Activated naive CD8-positive, alpha-beta T cell treated with anti-CD3 and anti-CD28 coated beads, Interleukin-2, amount 50 U/mL, for 16 hours (primary cell): ENCODE measurements around the gene KLHDC7B.
"Not testable (repeated sequence)": the region's sequence is repeated elsewhere in the genome, so short reads cannot be mapped to it uniquely, and the experiment has no call there.

ENCODE experiments used
- DNase-seq: peaks from one replicate; pipeline ENCODE4 v3.0.0-alpha.2; 2020; ENCODE audit warnings: low read depth, low spot score

The KLHDC7B gene

DNA sequence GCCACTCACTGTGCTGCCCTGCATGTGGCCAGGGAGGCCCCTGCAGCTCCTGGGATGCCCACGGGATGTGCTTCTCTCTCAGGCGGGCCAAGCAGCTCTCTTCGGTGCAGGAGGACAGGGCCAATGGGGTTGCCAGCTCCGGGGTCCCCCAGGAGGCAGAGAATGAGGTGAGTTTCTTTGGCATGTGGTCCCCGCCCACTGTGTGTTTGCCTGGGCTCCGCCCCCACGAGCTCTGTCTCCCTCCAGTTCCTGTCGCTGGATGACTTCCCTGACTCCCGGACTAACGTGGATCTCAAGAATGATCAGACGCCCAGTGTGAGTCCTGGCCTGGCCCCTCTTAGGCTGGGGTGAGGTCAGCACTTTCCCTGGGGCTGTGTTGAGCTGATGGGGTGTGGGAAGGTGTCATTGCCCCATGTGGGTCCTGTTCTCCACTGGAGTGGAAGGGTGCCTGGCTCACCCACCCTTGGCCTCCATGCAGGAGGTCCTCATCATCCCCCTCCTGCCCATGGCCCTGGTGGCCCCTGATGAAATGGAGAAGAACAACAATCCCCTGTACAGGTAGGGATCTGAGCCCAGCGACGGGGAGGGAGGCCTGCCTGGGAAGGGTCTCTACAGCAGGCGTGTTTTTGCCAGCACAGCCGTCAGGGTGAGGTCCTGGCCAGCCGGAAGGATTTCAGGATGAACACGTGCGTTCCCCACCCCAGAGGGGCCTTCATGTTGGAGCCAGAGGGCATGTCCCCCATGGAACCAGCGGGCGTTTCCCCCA is 28.0 kb upstream of the KLHDC7B start:
- no peak for DNase-seq

DNA sequence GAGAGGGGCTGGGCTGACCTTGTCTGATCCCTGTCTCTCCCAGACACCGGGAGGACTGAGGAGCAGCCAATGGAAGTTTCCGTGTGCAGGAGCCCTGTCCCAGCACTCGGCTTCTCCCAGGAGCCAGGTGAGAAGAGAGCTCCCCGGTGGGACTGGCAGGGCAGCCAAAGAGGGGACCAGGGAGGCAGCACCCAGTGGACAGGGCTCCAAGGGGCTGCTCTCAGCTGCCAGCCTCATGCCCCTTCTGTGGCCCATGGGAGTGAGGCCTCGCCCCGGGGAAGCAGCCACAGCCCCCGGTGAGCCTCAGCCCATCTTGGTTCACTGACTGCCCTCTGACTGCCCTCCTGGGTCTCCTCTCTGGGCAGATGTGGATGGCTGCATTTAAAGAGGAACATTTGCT is 27.1 kb upstream of the KLHDC7B start:
- DNase-seq: no peak

DNA sequence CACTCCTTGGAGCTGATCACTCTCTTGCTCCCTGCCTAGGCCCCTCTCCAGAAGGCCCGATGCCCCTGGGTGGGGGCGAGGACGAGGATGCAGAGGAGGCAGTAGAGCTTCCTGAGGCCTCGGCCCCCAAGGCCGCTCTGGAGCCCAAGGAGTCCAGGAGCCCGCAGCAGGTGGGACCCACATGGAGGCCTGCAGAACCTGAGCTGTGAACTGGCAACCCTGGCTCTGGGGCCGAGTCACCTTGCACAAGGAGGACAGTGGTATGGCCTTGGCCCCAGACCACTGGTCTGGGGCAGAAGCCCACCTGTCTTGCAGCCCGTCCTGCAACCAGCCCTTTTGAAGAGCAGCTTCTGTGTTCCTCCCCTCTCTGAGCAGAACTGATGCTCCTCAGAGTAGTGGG is 26.5 kb upstream of the KLHDC7B start:
- no peak for DNase-seq

DNA sequence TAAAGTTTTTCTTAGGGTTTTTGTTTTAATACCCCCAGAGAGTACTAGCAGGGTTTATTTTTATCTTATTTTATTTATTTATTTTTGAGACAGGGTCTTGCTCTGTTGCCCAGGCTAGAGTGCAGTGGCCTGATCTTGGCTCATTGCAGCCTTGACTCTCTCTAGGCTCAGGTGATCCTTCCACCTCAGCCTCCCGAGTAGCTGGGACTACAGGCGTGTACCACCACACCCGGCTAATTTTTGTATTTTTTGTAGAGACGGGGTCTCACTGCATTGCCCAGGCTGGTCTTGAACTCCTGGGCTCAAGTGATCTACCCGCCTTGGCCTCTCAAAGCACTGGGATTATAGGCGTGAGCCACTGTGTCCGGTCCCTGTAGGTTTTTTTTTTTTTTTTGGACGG is 25.5 kb upstream of the KLHDC7B start:
- DNase-seq: not testable (repeated sequence)

DNA sequence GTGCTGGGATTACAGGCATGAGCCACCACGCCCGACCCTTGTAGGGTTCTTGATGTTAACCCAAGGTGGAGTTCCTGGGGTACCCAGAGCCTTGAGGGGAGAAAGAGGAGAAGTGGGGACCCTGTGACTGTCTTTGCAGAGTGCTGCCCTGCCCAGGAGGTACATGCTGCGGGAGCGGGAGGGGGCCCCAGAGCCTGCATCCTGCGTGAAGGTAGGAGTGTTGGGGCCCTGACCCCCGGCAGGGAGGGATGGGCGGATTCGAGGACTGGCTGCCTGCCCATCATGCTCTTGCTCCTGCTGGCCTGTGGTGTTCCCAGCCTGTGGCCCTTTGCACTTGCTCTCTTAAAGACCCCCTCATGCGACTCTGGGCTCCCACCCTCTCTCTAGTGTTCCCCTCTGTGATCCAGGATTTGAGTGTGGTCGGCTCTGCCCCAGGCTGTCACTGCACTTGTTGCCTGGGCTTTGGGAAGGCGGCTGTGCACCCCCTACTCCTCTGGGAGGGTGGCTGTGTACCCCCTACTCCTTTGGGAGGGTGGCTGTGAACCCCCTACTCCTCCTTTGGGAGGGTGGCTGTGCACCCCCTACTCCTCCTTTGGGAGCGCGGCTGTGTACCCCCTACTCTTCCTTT is 24.8 kb upstream of the KLHDC7B start:
- DNase-seq: no peak

DNA sequence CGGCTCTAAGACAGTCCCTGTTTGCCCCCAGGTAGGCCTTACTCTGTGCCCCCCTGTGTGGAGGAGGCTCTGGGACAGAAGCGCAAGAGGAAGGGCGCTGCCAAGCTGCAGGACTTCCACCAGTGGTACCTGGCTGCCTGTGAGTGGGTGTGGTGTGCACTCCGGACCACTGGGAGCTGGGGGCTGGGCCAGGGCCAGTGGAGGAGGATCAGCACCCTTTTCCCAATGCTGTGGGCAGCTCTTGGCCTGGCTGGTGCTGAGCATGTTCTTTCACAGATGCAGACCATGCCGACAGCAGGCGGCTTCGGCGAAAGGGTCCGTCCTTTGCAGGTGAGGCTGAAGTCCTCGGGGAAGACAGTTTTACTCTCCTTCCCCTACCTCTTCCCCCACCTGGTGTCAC is 24.0 kb upstream of the KLHDC7B start:
- no peak for DNase-seq

DNA sequence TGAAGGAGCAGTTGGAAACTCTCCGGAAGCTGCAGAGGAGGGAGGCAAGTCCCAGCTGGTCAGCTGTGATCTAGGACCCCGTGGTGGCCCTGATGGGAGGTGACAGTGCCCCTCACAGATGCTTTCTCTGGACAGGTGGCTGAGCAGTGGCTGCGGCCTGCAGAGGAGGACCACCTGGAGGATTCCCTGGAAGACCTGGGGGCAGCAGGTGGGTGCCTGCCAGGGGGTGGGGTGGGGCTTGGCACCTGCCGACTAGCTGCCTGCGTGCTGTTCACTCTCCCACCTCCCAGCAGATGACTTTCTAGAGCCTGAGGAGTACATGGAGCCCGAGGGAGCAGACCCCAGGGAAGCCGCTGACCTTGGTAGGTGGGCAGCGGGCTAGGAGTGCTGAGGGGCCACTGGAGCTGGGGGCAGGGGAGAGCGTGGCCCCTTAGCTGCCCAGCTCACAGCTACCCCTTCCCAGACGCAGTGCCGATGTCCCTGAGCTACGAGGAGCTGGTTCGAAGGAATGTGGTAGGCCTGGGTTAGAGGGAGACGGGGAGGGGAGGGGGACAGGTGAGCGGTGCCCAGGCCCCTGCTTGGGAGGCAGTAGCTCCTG is 23.4 kb upstream of the KLHDC7B start:
- DNase-seq: no peak

DNA sequence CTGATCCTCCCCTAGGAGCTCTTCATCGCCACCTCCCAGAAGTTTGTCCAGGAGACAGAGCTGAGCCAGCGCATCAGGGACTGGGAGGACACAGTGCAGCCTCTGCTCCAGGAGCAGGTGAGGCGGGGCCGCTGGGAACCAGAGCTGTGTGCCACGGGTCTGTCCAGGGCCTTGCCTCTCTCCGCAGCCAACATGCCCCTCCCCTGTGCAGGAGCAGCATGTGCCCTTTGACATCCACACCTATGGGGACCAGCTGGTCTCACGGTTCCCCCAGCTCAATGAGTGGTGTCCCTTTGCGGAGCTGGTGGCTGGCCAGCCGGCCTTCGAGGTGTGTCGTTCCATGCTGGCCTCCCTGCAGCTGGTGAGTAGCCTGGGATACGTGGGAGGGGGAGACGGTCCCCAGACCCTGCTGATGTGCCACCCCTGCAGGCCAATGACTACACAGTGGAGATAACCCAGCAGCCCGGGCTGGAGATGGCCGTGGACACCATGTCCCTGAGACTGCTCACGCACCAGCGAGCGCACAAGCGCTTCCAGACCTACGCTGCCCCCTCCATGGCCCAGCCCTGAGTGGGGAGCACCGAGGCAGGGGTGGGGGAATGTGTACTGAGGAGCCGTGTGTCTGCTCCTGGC is 22.8 kb upstream of the KLHDC7B start:
- no peak for DNase-seq

DNA sequence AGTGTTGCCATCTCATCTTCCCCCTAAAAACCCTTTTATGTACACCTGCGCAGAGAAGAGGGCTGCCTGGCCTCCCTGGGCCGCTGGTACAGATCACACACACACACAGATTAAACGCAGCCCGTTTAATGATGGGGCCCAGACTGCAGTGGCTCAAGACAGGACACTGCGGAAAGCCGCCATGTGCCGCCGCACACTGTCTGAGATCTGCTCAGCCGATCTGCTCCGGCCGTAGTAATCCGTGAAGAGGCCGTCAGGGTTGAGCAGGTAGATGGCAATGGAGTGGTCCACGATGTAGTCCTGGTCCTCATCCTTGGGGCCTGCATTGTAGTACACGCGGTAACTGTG is 22.3 kb upstream of the KLHDC7B start:
- no peak for DNase-seq

DNA sequence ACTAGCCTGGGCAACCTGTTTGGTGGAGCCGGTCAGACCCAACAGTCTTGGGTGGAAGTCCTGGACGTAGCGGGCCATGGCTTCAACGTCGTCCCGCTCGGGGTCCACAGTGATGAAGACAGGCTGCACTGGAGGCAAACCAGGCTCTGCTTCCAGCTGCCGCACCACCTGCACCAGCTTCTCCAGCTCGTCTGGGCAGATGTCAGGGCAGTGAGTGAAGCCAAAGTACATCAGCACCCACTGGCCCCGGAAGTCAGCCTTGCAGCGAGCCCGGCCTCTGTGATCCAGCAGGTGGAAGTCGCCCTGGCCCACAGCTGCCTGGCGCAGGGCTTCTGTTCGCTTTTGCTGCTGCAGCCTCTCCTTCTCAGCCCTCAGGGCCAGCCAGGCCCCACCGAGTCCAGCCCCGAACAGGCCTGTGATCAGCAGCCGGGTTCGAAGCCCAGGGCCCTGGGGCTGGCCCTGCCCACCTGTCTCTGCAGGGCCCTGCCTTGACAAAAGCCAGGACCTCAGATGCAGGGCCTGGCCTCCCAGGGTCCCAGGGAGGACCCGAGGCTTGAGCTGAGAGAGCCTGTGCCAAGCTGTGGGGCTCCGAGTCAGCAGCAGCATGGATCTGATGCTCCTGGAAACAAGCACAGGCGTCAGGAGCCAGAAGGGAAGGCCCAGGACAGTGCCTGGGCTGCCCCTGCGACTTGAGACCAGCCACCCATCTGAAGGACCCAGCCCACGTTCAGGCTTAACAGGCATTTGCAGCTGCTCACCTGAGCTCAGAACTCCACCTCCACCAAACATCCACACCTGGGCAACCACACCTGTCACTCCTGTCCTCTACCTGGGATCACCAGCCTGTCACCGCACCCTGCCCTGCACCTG is 21.7 kb upstream of the KLHDC7B start:
- DNase-seq: no peak

DNA sequence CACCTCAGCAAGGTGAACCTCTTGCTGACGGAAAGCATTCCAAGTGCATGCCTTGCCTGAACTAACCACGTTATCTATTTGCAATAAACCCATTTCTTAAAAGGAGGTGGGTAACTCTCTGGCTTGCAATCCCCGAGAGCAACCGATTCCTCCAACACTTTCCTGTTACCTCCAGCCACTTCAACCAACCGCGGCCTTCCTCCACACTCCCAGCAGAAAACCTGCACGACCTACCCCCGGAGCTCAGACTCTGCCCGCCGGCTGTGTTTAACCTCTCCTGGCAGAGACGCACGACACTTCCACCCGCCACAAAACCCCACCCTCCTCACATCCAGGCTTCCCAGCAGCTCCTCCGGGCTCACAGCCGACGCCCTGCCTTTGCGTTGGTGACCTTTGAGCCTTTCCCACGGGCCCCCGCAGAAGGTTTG is 21.0 kb upstream of the KLHDC7B start:
- DNase-seq: no peak

DNA sequence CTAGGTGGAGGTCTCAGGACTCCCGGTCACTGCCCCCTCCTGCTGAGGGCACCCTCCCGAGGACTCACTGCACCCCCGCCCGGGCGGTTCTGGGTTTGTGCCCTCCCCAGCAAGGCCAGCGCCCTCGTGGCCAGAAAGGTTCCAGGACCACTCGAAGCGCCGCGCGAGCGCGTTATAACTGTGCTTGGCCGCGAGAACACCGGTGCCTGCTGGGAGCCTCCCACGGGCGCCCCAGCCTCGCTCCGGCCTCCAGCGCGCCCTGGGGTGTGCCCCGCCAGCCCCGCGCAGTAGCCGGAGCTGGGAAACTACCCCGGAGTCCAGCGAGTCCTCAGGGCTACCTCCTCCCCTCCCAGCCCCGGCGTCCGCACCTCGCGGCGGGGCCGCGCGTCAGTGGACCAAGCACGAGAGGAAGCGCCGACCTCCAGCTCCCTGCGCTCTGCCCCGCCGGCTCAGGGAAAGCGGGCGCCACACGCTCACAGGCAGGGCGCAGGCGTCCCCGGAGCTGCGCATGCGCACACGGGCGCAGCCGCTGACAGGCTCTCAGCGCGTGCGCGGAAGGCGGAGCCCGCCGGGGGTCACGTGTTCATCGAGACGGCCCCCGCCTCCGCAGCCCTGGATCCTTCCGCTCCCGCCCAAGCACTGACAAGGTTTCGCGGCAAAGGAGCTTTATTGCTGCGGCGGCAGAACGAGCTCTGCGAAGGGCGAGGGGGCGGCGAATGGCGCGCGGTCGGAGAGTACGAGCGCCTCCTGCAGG is 20.4 kb upstream of the KLHDC7B start, which contains the start of gene SCO2:
Gene SCO2, minus strand, starts transcription at position 495 of the 754 bp plus-strand sequence. CDS start 1,187 bp downstream, outside the sequence.
- DNase-seq: peak; percentile 95

DNA sequence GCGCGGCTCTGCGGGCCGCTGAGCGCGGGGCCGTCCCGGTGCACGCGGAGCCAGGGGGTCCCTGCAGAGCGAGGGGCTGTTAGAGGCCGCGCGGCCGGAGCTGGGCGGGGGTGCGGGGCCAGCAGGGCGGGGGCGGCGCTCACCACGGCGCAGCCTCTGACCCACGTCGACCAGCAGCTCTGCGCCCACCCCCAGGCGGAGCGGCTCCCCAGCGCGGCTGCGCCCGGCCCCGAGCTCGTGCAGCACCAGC is 19.9 kb upstream of the KLHDC7B start:
- no peak for DNase-seq

DNA sequence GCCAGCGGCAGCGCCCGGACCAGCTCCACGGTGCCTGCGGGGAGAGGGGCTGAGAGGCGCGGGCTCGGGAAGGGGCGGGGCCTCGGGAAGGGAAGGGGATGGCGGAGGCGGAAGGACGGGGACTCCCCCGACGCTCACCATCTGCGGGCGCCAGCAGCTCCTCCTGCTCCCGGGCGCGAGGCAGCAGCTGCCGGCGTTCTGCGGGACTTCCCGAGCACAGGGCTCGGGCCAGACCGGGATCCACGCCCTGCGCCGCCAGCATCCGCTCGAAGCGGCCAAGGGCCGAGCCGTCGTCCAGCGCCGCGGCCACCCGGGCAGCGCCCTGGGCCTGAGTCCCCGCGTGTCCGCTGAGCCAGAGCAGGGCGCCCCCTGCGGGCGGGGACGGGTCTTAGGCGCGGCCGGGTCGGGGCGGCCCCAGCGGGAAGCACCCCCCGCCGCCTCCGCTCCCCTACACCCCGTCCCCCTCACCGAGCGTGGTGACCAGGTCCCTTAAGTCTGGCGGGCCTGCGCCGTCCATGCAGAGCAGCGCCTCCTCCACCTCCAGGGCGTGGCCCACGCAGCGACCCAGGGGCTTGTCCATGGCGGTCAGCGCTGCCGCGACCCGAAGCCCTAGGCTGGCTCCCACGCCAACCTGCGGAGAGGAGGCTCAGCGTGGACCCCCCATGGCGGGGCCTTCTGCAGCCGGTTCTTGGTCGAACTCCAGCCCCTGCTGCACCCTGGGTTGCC is 19.4 kb upstream of the KLHDC7B start:
- peak; percentile 64 for DNase-seq

DNA sequence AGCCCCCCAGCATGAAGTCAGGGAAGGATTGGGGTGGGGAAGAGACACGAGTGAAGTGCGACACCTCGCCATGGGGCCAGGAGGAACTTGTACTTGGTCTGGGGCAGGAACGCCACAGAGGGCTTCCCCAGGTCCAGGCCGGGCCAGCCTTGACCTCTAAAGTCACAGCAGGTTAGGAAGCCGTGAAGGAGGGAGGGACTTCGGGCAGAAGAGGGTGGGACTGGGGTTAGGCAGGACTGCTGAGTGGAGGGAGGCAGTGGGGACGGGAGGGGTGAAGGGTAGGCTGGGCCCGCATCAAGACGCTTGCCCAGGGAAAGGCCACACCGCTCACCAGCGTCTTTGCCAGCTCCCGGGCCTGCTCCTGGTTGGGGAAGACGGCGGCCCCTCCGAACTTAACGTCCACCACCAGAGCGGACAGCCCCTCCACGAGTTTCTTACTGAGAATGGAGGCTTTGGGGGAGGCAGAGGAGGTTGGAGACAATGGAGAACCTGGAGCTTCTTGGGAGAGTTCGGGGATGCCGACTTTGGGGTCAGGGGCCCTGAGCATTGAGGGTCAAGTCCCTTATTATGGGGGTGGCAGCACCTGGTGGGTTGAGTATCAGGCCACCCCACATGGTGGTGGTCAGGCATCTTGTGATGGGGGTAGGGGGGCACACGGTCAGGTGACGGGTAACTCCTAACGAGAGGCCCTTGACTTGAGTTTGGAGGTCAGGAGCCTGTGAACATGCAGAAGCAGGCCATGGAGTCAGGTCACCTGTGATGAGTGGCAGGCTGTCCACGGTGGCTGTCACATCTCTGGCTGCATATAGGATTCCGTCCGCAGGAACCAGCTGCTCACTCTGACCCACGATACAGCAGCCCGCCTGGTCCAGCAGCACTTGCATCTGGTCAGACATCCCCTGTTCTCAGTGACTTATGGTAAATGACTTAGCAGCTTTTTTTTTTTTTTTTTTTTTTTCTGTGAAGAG is 18.6 kb upstream of the KLHDC7B start:
- DNase-seq: no peak

DNA sequence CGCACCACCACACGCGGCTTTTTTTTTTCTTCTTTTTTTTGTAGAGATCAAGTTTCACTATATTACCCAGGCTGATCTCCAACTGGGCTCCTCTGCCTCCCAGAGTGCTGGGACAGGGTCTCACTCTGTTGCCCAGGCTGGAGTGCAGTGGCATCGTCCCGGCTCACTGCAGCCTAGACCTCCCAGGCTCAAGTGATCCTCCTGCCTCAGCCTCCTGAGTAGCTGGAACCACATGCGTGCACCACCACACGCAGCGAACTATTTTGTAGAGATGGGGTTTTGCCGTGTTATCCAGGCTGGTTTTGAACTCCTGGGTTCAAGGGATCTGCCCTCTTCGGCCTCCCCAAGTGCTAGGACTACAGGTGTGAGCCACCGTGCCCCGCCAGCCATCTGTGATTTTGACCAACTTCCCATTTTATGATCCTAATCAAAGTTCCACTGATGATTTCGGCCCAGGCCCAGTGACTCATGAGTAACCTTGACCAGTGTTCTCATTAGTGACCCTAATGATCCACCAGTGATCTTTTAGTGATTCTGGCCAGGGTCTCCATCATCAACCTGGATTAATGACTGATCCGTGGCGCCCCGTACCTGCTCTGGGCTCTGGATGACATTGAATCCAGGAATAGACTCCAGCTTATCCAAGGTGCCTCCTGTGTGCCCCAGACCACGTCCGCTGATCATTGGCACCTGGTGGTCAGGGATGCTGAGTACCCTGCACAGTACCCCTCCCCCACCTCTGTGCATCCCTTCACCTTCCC is 17.6 kb upstream of the KLHDC7B start:
- no peak for DNase-seq

DNA sequence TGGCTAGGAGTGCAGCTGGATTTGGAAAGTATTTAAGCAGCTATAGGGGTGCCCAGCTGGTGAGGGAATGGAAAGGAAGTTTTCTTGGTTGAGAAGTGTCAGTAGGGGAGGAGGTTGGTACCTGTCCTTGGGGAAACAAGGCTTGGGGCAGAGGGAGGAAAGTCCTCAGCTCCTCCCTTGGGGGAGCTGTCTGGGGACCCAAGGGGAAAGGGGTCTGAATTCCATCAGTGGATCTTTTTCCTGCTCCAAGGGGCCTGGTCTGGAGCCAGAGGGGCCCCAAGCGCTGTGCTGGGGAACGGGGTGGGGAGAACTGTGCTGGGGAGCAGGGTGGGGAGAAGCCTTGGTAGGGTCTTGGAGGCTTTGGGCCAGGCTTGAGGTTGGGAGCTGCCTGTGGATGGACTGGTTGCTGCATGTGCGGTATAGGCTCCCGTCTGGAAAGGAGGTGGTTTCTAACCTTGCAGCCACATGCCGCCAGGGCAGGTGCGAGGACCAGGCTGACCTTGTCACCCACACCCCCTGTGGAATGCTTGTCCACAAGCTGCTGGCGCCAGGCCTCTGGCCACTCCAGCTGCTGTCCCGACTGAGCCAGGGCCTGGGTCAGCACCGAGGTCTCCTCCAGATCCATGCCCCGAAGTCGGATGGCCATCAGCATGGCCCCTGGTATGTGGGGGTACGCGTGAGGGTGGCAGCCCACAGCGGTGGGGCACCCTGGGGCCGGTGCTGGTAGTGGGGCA is 16.9 kb upstream of the KLHDC7B start:
- no peak for DNase-seq

DNA sequence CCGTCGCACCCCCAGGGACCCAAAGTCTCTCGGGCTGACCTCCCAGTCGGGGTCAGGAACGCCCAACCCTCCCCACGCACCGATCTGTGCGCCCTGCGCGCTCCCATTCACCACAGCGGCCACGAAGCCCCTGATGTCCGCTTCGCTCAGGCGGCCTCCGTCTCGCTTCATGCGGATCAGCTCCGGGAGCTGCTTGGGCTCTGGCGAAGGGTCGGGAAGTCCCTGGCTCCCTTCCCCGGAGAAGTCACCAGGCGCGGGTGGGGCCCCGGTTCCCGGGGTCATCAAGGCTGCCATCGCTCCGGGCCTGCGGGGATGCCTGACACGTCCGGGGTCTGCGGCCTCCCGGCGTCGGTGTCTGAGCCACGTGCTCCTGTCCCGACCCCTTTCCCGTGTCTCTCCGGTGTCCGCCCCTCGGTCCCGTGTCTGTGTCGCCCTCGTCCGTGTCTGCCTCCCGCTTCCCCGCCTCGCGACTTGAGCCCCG is 16.2 kb upstream of the KLHDC7B start:
- DNase-seq: no peak
